NT2/D1 (cell line): ENCODE results near the gene FNDC5.

Source experiments
- DNase-seq: peaks from one replicate; pipeline ENCODE4 v3.0.0-alpha.2; 2011; ENCODE audit warnings: low read depth, low spot score
- H3K27me3 ChIP-seq: 2 replicates; pipeline ENCODE4 v1.6.0; 2011; ENCODE audit warnings: mild to moderate bottlenecking; ENCODE audit not compliant: insufficient read length, insufficient read depth
- H3K36me3 ChIP-seq: 2 replicates; pipeline ENCODE4 v1.6.1; 2011; ENCODE audit warnings: mild to moderate bottlenecking, low read length, mixed read lengths; ENCODE audit not compliant: insufficient read depth, insufficient read length
- H3K4me1 ChIP-seq: 2 replicates; pipeline ENCODE4 v1.5.1; 2011; ENCODE audit not compliant: insufficient read depth, insufficient read length
- H3K4me3 ChIP-seq: 2 replicates; pipeline ENCODE4 v1.5.1; 2011; ENCODE audit warnings: low read depth; ENCODE audit not compliant: insufficient read length
- H3K9ac ChIP-seq: 2 replicates; pipeline ENCODE4 v1.6.0; 2011; ENCODE audit warnings: low read depth; ENCODE audit not compliant: insufficient read length
- H3K9me3 ChIP-seq: 2 replicates; pipeline ENCODE4 v1.5.1; 2011; ENCODE audit warnings: mild to moderate bottlenecking, low read length; ENCODE audit not compliant: insufficient read depth
- SUZ12 ChIP-seq: IDR thresholded peaks from 2 replicates; pipeline ENCODE4 v1.6.1; 2011; ENCODE audit not compliant: insufficient read length, insufficient read depth; ENCODE audit errors: extremely low read depth
- YY1 ChIP-seq: IDR thresholded peaks from 2 replicates; pipeline ENCODE4 v1.6.1; 2011; ENCODE audit not compliant: insufficient read length, insufficient read depth
- ZNF274 ChIP-seq: IDR thresholded peaks from 2 replicates; pipeline ENCODE4 v1.6.1; 2011; ENCODE audit warnings: mild to moderate bottlenecking, low read depth, low read length

The FNDC5 gene

GRCh38 chr1:32871364-32872191 lies 866 bp upstream of the FNDC5 start:
- Histone ChIP-seq H3K4me1 (peaks cover 23% of the 10 kb centered on the region), H3K4me3 (peak overlapping the region; percentile 43)
- no peak for DNase-seq

GRCh38 chr1:32869923-32870614 lies 643 bp downstream of the FNDC5 start:
- no peak for DNase-seq
- peak overlapping the region; percentile 58 for H3K9ac ChIP-seq
- no peak for TF ChIP-seq SUZ12
- TF ChIP-seq ZNF274 = no peak
- no peak for TF ChIP-seq YY1
- peak overlapping the region; percentile 17 for H3K4me3 ChIP-seq
- no peaks in the 10 kb centered on the region for H3K36me3 ChIP-seq
- peaks cover 32% of the 10 kb centered on the region for H3K27me3 ChIP-seq
- no peaks in the 10 kb centered on the region for H3K9me3 ChIP-seq
- H3K4me1 ChIP-seq = peaks cover 15% of the 10 kb centered on the region

More at GRCh38 chr1:32871364-32872191, 866 bp upstream of the FNDC5 start:
- H3K27me3 ChIP-seq = peaks cover 32% of the 10 kb centered on the region
- H3K36me3 ChIP-seq = no peaks in the 10 kb centered on the region
- H3K9ac ChIP-seq = peak overlapping the region; percentile 78
- no peaks in the 10 kb centered on the region for H3K9me3 ChIP-seq
- TF ChIP-seq ZNF274 (no peak), YY1 (no peak), SUZ12 (no peak)

- TF ChIP-seq ZNF274 = no peak
- TF ChIP-seq SUZ12 = peak; percentile 31
- no peaks in the 10 kb centered on the region for H3K9me3 ChIP-seq
These were observed 1.8 kb downstream of the FNDC5 start for GRCh38 chr1:32868806-32869455.

GRCh38 chr1:32868085-32868484 lies 2.6 kb downstream of the FNDC5 start:
- Histone ChIP-seq H3K9me3 (no peaks in the 10 kb centered on the region), H3K9ac (no peak overlapping the region), H3K27me3 (peaks cover 32% of the 10 kb centered on the region), H3K36me3 (peaks cover 12% of the 10 kb centered on the region), H3K4me3 (no peak overlapping the region), H3K4me1 (peaks cover 15% of the 10 kb centered on the region)
- no peak for DNase-seq
- TF ChIP-seq ZNF274 (no peak), YY1 (no peak), SUZ12 (no peak)

More at GRCh38 chr1:32868806-32869455, 1.8 kb downstream of the FNDC5 start:
- peaks cover 7% of the 10 kb centered on the region for H3K36me3 ChIP-seq
- peaks cover 15% of the 10 kb centered on the region for H3K4me1 ChIP-seq
- peaks cover 32% of the 10 kb centered on the region for H3K27me3 ChIP-seq
- no peak overlapping the region for H3K9ac ChIP-seq
- no peak for DNase-seq
- H3K4me3 ChIP-seq = no peak overlapping the region

- Histone ChIP-seq H3K9ac (no peak overlapping the region), H3K27me3 (peaks cover 32% of the 10 kb centered on the region), H3K9me3 (no peaks in the 10 kb centered on the region), H3K36me3 (peaks cover 16% of the 10 kb centered on the region), H3K4me3 (no peak overlapping the region), H3K4me1 (peaks cover 15% of the 10 kb centered on the region)
- TF ChIP-seq SUZ12 (no peak), ZNF274 (no peak), YY1 (no peak)
- no peak for DNase-seq
These were observed 3.0 kb downstream of the FNDC5 start for GRCh38 chr1:32867671-32868070.

- Histone ChIP-seq H3K9me3 (no peaks in the 10 kb centered on the region), H3K36me3 (peaks cover 21% of the 10 kb centered on the region), H3K9ac (no peak overlapping the region), H3K4me1 (peaks cover 14% of the 10 kb centered on the region), H3K4me3 (no peak overlapping the region), H3K27me3 (peaks cover 30% of the 10 kb centered on the region)
- no peak for TF ChIP-seq YY1
- no peak for TF ChIP-seq ZNF274
- no peak for TF ChIP-seq SUZ12
- no peak for DNase-seq
These were observed 3.6 kb downstream of the FNDC5 start for GRCh38 chr1:32867151-32867550.
